Fibroblast of the aortic adventitia (primary cell): Measurements from ENCODE around the gene PRKCSH. TPM values are rescaled to one million over a fixed set of nuclear protein-coding genes. Genes with fewer than 3 reads are reported as not detected.

Experiments
- DNase-seq: peaks from one replicate; pipeline ENCODE4 v3.0.0-alpha.2; 2010; ENCODE audit warnings: low read depth
- H3K4me3 ChIP-seq: 2 replicates; pipeline ENCODE4 v1.5.1; 2011; ENCODE audit warnings: low read depth, mild to moderate bottlenecking, control low read depth, low read length, moderate library complexity
- CTCF ChIP-seq: IDR thresholded peaks from 2 replicates; pipeline ENCODE4 v1.5.1; 2011; ENCODE audit warnings: mild to moderate bottlenecking, low read length, control low read depth, inconsistent platforms; ENCODE audit not compliant: insufficient read depth
- total RNA-seq: library from RNA; depleted of rRNA; stranded (reverse); fragments of >200 nt; gene quantifications from 2 replicates; pipeline ENCODE4 v1.2.3, GENCODE V29; 2012; ENCODE audit warnings: low replicate concordance

PRKCSH gene
- total RNA-seq, 1 donor, result 115 TPM

GRCh38 chr19:11475861-11476260 is 40.4 kb downstream of the PRKCSH start:
- H3K4me3 ChIP-seq, result no peak overlapping the region
- no peak for TF ChIP-seq CTCF
- DNase-seq, result no peak

GRCh38 chr19:11478167-11479089 is 43.0 kb downstream of the PRKCSH start:
- no peak for TF ChIP-seq CTCF
- no peak for DNase-seq
- no peak overlapping the region for H3K4me3 ChIP-seq

- TF ChIP-seq CTCF, result no peak
- H3K4me3 ChIP-seq, result no peak overlapping the region
- no peak for DNase-seq
Observed at GRCh38 chr19:11479090-11479897, 43.9 kb downstream of the PRKCSH start.

- H3K4me3 ChIP-seq, result no peak overlapping the region
- no peak for DNase-seq
Observed at GRCh38 chr19:11479898-11480714, 44.7 kb downstream of the PRKCSH start.

GRCh38 chr19:11480715-11481533 is 45.5 kb downstream of the PRKCSH start, which contains the start of gene ELAVL3:
TSS of gene ELAVL3 (minus strand) at chr19:11481046. CDS start at chr19:11480608, 438 bp downstream.
- peak within 1 kb of the TSS; percentile 52 for H3K4me3 ChIP-seq
- no peak for TF ChIP-seq CTCF
- no peak for DNase-seq

More at GRCh38 chr19:11479898-11480714, 44.7 kb downstream of the PRKCSH start:
- no peak for TF ChIP-seq CTCF
